GM12873 (cell line): ENCODE data around the gene MAP1LC3C.

Experiments used
- TF ChIP-seq, protein P1 (sequence below): IDR thresholded peaks from 2 replicates; pipeline ENCODE4 v1.5.1; 2012; ENCODE audit warnings: low read depth, mild to moderate bottlenecking, moderate library complexity, low read length, control low read depth; ENCODE audit not compliant: insufficient read depth; ENCODE audit errors: missing control alignments

The MAP1LC3C gene

DNA sequence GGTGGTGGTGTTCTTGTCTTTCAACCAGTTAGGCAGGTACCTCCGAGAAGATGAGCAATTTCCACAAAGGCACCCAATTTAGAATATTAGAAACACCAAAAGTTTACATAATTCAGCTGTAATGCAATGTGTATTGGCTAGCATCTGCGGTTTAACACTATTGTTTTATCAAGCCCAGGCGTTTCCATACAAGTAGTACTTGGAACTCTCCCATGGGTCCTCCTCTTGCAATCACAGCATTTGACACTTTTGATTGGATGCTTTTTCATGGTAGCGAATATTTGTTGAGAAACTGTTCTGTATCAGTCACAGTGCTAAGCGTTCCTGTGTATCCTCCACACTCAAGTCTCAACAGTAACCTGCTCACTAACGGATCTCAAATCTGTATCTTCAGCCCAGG is 20.1 kb upstream of the MAP1LC3C start:
- TF ChIP-seq, protein P1, sequence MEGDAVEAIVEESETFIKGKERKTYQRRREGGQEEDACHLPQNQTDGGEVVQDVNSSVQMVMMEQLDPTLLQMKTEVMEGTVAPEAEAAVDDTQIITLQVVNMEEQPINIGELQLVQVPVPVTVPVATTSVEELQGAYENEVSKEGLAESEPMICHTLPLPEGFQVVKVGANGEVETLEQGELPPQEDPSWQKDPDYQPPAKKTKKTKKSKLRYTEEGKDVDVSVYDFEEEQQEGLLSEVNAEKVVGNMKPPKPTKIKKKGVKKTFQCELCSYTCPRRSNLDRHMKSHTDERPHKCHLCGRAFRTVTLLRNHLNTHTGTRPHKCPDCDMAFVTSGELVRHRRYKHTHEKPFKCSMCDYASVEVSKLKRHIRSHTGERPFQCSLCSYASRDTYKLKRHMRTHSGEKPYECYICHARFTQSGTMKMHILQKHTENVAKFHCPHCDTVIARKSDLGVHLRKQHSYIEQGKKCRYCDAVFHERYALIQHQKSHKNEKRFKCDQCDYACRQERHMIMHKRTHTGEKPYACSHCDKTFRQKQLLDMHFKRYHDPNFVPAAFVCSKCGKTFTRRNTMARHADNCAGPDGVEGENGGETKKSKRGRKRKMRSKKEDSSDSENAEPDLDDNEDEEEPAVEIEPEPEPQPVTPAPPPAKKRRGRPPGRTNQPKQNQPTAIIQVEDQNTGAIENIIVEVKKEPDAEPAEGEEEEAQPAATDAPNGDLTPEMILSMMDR = no peak

DNA sequence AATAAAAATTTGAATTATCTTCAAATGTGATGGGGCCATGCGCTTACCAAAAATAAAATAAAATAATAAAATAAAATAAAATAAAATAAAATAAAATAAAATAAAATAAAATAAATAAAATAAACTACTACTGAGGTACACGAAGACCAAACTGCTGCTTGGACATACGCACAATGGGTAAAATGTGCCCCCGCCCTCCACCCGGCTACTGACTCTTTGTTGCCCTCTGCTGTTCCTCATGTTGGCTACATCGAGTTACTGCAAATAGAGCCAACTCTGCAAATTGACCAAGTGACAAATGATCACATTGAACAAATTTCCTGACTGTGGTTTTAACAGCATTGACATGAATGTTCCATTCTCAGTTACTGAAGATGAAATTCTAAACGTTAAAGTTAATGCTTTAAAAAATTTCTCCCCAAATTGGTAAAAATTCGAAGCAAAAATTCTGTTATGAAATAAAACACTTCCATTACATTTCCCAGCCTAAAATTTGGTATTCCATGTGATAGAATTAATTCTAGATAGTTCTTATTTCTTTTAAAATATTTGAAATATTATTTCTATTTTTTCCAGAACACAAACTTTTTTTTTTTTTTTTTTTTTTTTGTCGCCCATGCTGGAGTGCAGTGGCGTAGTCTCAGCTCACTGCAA is 18.8 kb upstream of the MAP1LC3C start:
- TF ChIP-seq, protein P1 = peak; percentile 72

DNA sequence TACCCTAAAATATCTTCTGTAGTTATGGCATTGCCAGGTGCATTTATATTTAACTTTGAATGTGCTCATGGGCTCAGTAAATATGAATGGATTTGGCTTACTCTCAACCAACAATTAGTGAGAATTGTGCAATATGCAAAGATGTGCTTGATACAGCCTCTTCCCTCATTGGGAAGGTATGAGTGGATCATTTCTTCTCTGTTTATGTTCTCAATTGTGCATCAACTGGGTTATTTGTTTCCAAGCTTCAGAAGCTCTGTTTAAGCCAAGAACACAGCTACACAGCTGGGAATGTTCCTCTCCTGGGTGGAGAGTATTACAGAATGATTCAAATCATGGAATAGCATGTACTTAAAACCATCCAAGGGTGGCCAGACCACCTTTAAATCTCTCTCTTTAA is 17.6 kb upstream of the MAP1LC3C start:
- TF ChIP-seq, protein P1 = no peak

DNA sequence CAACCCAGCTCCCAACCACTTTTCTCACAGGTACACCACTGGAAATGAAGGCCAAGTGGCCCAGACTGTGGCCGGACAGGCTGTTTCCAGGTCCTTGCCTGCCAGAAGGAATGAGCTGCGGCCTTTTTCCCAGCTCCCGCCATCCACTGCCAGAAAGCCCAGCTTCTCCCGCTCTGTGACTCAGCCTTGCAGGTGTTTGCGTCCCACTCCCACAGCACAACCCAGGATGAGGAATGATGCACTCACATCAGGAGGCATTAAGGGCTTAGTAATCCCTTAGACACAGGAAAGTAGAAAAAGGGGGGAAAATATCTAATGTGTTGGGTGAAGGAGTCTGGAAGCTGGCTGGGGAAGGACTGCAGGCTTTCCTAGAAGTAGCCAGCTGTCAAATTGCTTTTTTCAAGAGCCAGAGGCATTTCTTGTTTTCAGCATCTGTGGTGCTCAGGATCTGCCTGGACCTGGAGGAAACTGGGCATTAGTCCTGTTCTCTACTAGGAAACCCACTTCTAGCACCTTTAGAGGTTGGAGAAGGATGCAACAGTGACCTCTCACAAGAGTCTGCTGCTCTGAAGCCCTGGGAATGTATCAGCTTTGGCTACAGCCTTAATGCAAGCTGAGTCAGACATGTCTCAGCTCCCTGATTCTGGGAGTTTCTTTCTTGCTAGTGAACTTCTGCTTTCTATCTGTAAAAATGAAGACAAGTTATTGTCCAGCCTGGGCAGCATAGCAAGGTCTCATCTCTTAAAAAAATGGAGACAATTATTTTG is 13.2 kb upstream of the MAP1LC3C start:
- TF ChIP-seq, protein P1 = no peak

DNA sequence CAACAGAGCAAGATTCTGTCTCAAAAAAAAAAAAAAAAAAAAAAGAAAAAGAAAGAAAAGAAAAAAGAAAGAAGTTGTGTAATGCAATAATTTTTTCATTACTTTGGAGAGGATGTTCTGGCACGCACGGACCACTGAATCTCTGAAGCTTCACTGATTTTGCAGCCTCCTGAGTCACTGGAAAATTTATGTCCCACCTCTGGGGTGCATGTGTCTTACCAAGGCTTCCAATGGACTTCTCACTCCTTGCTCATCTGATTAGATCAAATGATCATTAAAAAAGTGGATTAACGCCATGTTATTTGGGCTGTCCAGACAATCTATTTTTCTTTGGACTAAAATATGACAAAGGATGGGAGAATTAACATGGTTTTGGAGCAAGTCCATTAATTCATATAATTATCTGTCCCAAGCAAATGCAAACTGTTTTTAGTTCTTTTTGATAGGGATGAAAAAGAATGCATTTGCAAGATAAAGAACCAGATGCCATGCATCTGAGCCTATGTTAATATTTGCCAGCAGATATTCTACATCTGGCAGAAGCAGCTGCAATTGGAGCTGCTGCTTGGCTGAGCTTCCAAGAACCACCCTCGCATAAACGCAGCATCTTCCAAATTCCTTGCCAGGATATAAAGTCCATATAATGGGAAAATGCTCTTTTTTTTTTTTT is 10.1 kb upstream of the MAP1LC3C start:
- TF ChIP-seq, protein P1 = no peak

DNA sequence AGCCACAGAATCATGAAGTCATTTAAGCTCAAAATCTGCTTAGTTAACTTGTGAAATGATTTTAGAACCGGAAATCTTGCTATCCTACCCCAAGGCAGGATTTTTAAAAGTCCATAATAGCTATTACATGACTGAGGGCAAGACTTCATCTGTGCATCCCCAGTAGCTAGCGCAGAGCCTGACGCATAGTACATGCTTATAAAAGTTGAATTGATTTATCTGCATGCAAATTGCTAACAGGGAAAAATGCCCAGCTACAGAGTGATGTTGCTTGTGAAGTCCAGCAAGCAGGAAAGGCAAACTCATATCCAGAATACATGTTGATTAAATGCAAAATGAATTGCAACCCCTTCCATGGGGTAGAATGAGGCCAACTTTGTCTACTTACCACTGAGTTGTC is 8.1 kb upstream of the MAP1LC3C start:
- TF ChIP-seq, protein P1 = no peak

DNA sequence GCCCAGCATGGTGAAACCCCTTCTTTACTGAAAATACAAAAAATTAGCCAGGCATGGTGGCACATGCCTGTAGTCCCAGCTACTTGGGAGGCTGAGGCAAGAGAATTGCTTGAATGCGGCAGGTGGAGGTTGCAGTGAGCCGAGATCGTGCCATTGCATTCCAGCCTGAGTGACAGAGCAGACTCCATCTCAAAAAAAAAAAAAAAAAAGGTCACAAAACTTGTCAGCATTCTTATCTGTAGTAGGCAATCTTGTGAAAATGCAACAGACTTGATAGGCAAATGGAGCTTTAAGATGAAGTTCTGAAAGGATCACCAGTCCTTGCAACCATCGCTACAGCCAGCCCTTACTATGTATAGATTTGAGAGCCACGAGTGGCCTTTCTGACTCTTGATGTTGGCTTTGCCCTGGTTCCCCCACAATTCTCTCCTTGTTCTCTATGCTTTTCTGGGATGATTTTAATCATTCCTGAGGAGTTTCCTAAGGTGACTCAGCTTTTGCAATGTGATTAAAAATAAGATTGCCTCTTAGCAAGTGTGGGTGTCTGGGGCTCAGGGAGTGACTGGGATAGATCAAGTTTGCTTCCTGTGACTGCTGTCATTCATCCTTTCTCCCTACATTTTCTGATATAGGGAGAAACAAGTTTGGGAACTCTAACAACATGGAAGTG is 7.1 kb upstream of the MAP1LC3C start:
- TF ChIP-seq, protein P1 = no peak
